HepG2 (cell line): ENCODE data around the gene ARHGAP15. TPM values are rescaled to one million over a fixed set of nuclear protein-coding genes. Genes with fewer than 3 reads are reported as not detected.

Experiments
- ATAC-seq: fragments of 200-7000 bp; cut with Tn5 transposase; 3 replicates; pipeline ENCODE4 v1.9.1; 2020; ENCODE audit warnings: mild to moderate bottlenecking, moderate library complexity
- BruUV-seq: library from RNA; stranded (reverse); fragments of 400-500 nt; replicated peaks from 2 replicates; lab custom pipeline; 2021; lab: Mats Ljungman, UMichigan
- CTCF ChIA-PET: fragments of 300-600 bp; formaldehyde crosslinking; extraction: SDS; loops from one replicate; lab custom pipeline; 2021; ENCODE audit warnings: low total read pairs, inconsistent platforms, low intra/inter-chr PET ratio; lab: Yijun Ruan, JAX
- POLR2A ChIA-PET: fragments of 350-600 bp; sonication (Branson Sonifier 250); formaldehyde crosslinking; loops from one replicate; lab custom pipeline; 2020; ENCODE audit warnings: antibody characterized with exemption, inconsistent platforms; lab: Yijun Ruan, JAX
- DNase-seq: peaks from one replicate; pipeline ENCODE4 v3.0.0-alpha.2; 2015; ENCODE audit warnings: low spot score
- FAIRE-seq: peaks from 3 replicates; lab custom pipeline; 2011; peaks lifted over from hg19 to GRCh38; lab: Jason Lieb, UNC
- H2AFZ ChIP-seq: one replicate; pipeline ENCODE4 v1.6.1; 2011; ENCODE audit warnings: low read length, inconsistent platforms
- H3K27ac ChIP-seq: fragments of 300-600 bp; 3 replicates; pipeline ENCODE4 v1.8.0; 2011; ENCODE audit warnings: mixed run types, mild to moderate bottlenecking, mixed read lengths, low read length, inconsistent platforms; ENCODE audit not compliant: insufficient read depth; ENCODE audit errors: extremely low read length
- H3K27me3 ChIP-seq, 2 experiments: fragments of 200-600 bp in 1 of 2; 2 replicates in 1 of 2; 3 replicates in 1 of 2; pipeline versions ENCODE4 v1.6.0 to v1.8.0; 2011; ENCODE audit warnings: low read length in 2 of 2, mild to moderate bottlenecking in 2 of 2, moderate library complexity in 2 of 2, inconsistent platforms in 1 of 2; ENCODE audit not compliant: insufficient read depth in 2 of 2, control insufficient read depth in 1 of 2
- H3K36me3 ChIP-seq, 2 experiments: fragments of 200-600 bp in 1 of 2; replicated peaks in 1 of 2; 2 replicates in 1 of 2; 3 replicates in 1 of 2; pipeline versions ENCODE4 v1.5.1 to v1.8.0; 2011; ENCODE audit warnings: low read length in 2 of 2, inconsistent platforms in 1 of 2; ENCODE audit not compliant: insufficient read depth in 2 of 2, control insufficient read depth in 1 of 2
- H3K4me1 ChIP-seq: 2 replicates; pipeline ENCODE4 v1.5.1; 2012; ENCODE audit warnings: low read length, inconsistent platforms; ENCODE audit not compliant: insufficient read depth
- H3K4me2 ChIP-seq: 2 replicates; pipeline ENCODE4 v1.6.0; 2011; ENCODE audit warnings: low read depth, low read length, inconsistent platforms
- H3K4me3 ChIP-seq, 3 experiments: fragments of 200-600 bp in 1 of 3; sonication (generic), shearing (Covaris generic) in 1 of 3; replicated peaks in 1 of 3; 2 replicates each; pipeline ENCODE4 v1.5.1; 2011 to 2016; ENCODE audit warnings: low read length in 3 of 3, inconsistent platforms in 2 of 3, low read depth in 2 of 3, mild to moderate bottlenecking in 2 of 3, control low read depth in 1 of 3, mixed read lengths in 1 of 3; ENCODE audit not compliant: insufficient read depth in 1 of 3
- H3K79me2 ChIP-seq: one replicate; pipeline ENCODE4 v1.6.1; 2011; ENCODE audit warnings: low read length, inconsistent platforms; ENCODE audit not compliant: insufficient read depth
- H3K9ac ChIP-seq: 2 replicates; pipeline ENCODE4 v1.6.0; 2011; ENCODE audit warnings: mild to moderate bottlenecking, low read depth, low read length, inconsistent platforms; ENCODE audit not compliant: insufficient read depth
- H3K9me3 ChIP-seq: 2 replicates; pipeline ENCODE4 v1.5.1; 2012; ENCODE audit warnings: mild to moderate bottlenecking, low read length
- H4K20me1 ChIP-seq: 2 replicates; pipeline ENCODE4 v1.6.0; 2011; ENCODE audit warnings: inconsistent platforms, mild to moderate bottlenecking, low read length, moderate library complexity; ENCODE audit not compliant: insufficient read depth
- ARHGAP35 ChIP-seq: sonication (generic); formaldehyde crosslinking; IDR thresholded peaks from 2 replicates; pipeline ENCODE4 v1.9.0; 2022; ENCODE audit warnings: mild to moderate bottlenecking, inconsistent platforms, moderate library complexity, missing genetic modification reagents, borderline replicate concordance
- ASH2L ChIP-seq: fragments of 300-600, 200-600 bp; sonication (generic); IDR thresholded peaks from 2 replicates; pipeline ENCODE4 v1.7.0; 2017; ENCODE audit warnings: low read depth, mild to moderate bottlenecking, moderate library complexity, mixed read lengths, low read length; ENCODE audit not compliant: insufficient read length
- CREB1 ChIP-seq, 2 experiments: fragments of 450-650 bp in 1 of 2; IDR thresholded peaks; 2 replicates each; pipeline ENCODE4 v1.6.1; 2016 to 2017; ENCODE audit warnings: control low read depth in 1 of 2, mild to moderate bottlenecking in 1 of 2, missing compliant biosample characterization in 1 of 2, missing genetic modification characterization in 1 of 2
- FIP1L1 ChIP-seq: fragments of 200-400 bp; formaldehyde crosslinking; IDR thresholded peaks from 2 replicates; pipeline ENCODE4 v1.6.1; 2018; ENCODE audit warnings: low read depth, mild to moderate bottlenecking, low read length, moderate library complexity, borderline replicate concordance; ENCODE audit not compliant: insufficient read depth
- KLF16 ChIP-seq, 2 experiments: sonication (generic) in 1 of 2; formaldehyde crosslinking in 1 of 2; IDR thresholded peaks; 2 replicates each; pipeline versions ENCODE4 v1.6.1 to v1.8.0; 2016 to 2023; ENCODE audit warnings: missing genetic modification reagents in 2 of 2, missing compliant biosample characterization in 1 of 2
- MNT ChIP-seq: fragments of 450-650 bp; IDR thresholded peaks from 2 replicates; pipeline ENCODE4 v1.6.1; 2016
- NR2F1 ChIP-seq, 2 experiments: fragments of 450-650 bp in 1 of 2; formaldehyde crosslinking in 1 of 2; IDR thresholded peaks; 2 replicates each; pipeline versions ENCODE4 v1.5.0 to v1.6.1; 2016 to 2020; ENCODE audit warnings: mild to moderate bottlenecking in 1 of 2, missing compliant biosample characterization in 1 of 2, missing genetic modification reagents in 1 of 2, moderate library complexity in 1 of 2
- PLSCR1 ChIP-seq: sonication (generic); formaldehyde crosslinking; IDR thresholded peaks from 2 replicates; pipeline ENCODE4 v1.5.0; 2020; ENCODE audit warnings: missing genetic modification reagents, mild to moderate bottlenecking, borderline replicate concordance
- RFX1 ChIP-seq: fragments of 450-650 bp; IDR thresholded peaks from 2 replicates; pipeline ENCODE4 v1.6.1; 2017
- ZNF558 ChIP-seq: sonication (generic); formaldehyde crosslinking; IDR thresholded peaks from 2 replicates; pipeline ENCODE4 v1.9.0; 2022; ENCODE audit warnings: mild to moderate bottlenecking, missing genetic modification reagents, borderline replicate concordance
- ZNF678 ChIP-seq: sonication (generic); formaldehyde crosslinking; IDR thresholded peaks from 2 replicates; pipeline ENCODE4 v1.4.0; 2020; ENCODE audit warnings: mild to moderate bottlenecking, missing genetic modification reagents
- WGBS: methylation state at CpG from one replicate; pipeline ENCODE4 v1.1.6; 2017; ENCODE audit warnings: low lambda C conversion rate; 5-methylcytosine and 5-hydroxymethylcytosine counted together
- in situ Hi-C: cut with HindIII; loops from 2 replicates; pipeline ENCODE4 v1.10.0; 2017; ENCODE audit warnings: low pct_unique_long_range_greater_than_20kb; ENCODE audit not compliant: extremely low pct_ligation_motif_present
- intact Hi-C: fragments of 100-400 bp; cut with micrococcal nuclease; formaldehyde crosslinking; loops from one replicate; pipeline ENCODE4 v1.10.0; 2022; ENCODE audit not compliant: unreplicated experiment
- polyA plus RNA-seq, 8 experiments: library from polyadenylated mRNA; depleted of rRNA in 3 of 8; stranded (reverse) in 7 of 8; unstranded in 1 of 8; fragments of >200 nt; fragmentation: Illumina TruSeq in 4 of 8; extraction: Trizol in 4 of 8; gene quantifications; 2 replicates each; pipeline versions ENCODE4 v1.2.1 to v1.2.3, GENCODE V29; 2011 to 2016; ENCODE audit warnings: low read depth in 4 of 8, missing spikeins in 1 of 8, mixed read lengths in 1 of 8; ENCODE audit not compliant: insufficient read depth in 1 of 8
- total RNA-seq, 5 experiments: library from RNA; depleted of rRNA; stranded (reverse); fragments of >200 nt; fragmentation: Illumina TruSeq; extraction: Trizol; gene quantifications; 2 replicates each; pipeline ENCODE4 v1.2.3, GENCODE V29; 2016; ENCODE audit warnings: low read depth in 1 of 5
- TF ChIP-seq, protein P1 (sequence below), 2 experiments: sonication (generic) in 1 of 2; formaldehyde crosslinking in 1 of 2; IDR thresholded peaks; 2 replicates each; pipeline versions ENCODE4 v1.4.0 to v1.6.1; 2016 to 2020; ENCODE audit warnings: borderline replicate concordance in 1 of 2, low read depth in 1 of 2, mild to moderate bottlenecking in 1 of 2, missing genetic modification reagents in 1 of 2
- TF ChIP-seq, protein P2 (sequence below): sonication (generic); formaldehyde crosslinking; IDR thresholded peaks from 2 replicates; pipeline ENCODE4 v1.5.0; 2020; ENCODE audit warnings: missing genetic modification reagents

The ARHGAP15 gene
- total and polyA plus RNA-seq, 2 of the 13 experiments (the other 11 are each of a cell fraction or from before 2014, with no cell fraction given), result 0.04 TPM; not detected in 1

GRCh38 chr2:143402451-143402850, 273.2 kb downstream of the ARHGAP15 start (continued):
- TF ChIP-seq, protein P1, sequence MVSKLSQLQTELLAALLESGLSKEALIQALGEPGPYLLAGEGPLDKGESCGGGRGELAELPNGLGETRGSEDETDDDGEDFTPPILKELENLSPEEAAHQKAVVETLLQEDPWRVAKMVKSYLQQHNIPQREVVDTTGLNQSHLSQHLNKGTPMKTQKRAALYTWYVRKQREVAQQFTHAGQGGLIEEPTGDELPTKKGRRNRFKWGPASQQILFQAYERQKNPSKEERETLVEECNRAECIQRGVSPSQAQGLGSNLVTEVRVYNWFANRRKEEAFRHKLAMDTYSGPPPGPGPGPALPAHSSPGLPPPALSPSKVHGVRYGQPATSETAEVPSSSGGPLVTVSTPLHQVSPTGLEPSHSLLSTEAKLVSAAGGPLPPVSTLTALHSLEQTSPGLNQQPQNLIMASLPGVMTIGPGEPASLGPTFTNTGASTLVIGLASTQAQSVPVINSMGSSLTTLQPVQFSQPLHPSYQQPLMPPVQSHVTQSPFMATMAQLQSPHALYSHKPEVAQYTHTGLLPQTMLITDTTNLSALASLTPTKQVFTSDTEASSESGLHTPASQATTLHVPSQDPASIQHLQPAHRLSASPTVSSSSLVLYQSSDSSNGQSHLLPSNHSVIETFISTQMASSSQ (IDR thresholded peaks at IDR 0.05; ENCODE audit: low read depth), result no peak
- TF ChIP-seq, protein P1 (CRISPR knock-in tag; IDR thresholded peaks at IDR 0.05; ENCODE audit: borderline replicate concordance), result no peak
- TF ChIP-seq FIP1L1 (no peak), NR2F1 (CRISPR knock-in tag; IDR thresholded peaks at IDR 0.05) (no peak)
- TF ChIP-seq, protein P2, sequence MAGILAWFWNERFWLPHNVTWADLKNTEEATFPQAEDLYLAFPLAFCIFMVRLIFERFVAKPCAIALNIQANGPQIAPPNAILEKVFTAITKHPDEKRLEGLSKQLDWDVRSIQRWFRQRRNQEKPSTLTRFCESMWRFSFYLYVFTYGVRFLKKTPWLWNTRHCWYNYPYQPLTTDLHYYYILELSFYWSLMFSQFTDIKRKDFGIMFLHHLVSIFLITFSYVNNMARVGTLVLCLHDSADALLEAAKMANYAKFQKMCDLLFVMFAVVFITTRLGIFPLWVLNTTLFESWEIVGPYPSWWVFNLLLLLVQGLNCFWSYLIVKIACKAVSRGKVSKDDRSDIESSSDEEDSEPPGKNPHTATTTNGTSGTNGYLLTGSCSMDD (CRISPR knock-in tag), result no peak
- TF ChIP-seq, all 625 proteins: peak for 0

GRCh38 chr2:143410082-143410897, 281.1 kb downstream of the ARHGAP15 start:
- in situ Hi-C loops (no loop called here), intact Hi-C loops (no loop called here)
- no TSS peak for BruUV-seq
- FAIRE-seq (no peak), ATAC-seq (no peak), DNase-seq (no peak)
- H3K4me1 ChIP-seq, result no peaks in the 10 kb centered on the region
- H3K4me3 ChIP-seq, result no peak overlapping the region
- H3K27ac ChIP-seq, result no peak overlapping the region
- H3K27me3 ChIP-seq, result no peaks in the 10 kb centered on the region
- H4K20me1 ChIP-seq, result no peaks in the 10 kb centered on the region
- CTCF ChIA-PET, result no interaction called here
- no peak overlapping the region for H2AFZ ChIP-seq
- no peak overlapping the region for H3K9ac ChIP-seq
- H3K4me2 ChIP-seq, result no peak overlapping the region
- H3K9me3 ChIP-seq, result no peaks in the 10 kb centered on the region
- H3K36me3 ChIP-seq, result no peaks in the 10 kb centered on the region
- 20% methylated on average over 3 of the region's 3 CpGs for WGBS
- no peaks in the 10 kb centered on the region for H3K79me2 ChIP-seq
- POLR2A ChIA-PET, result no interaction called here
- TF ChIP-seq PLSCR1 (CRISPR knock-in tag), result no peak
- peak; percentile 53; the same call in 1 of the 2 replicates for TF ChIP-seq RFX1
- peak; percentile 74 for TF ChIP-seq MNT
- no peak for TF ChIP-seq ARHGAP35 (CRISPR knock-in tag)
- no peak for TF ChIP-seq ZNF678 (CRISPR knock-in tag)
- no peak for TF ChIP-seq KLF16 (CRISPR knock-in tag; IDR thresholded peaks at IDR 0.05)
- TF ChIP-seq CREB1 (IDR thresholded peaks at IDR 0.05), result peak; percentile 38
- TF ChIP-seq CREB1 (CRISPR knock-in tag; IDR thresholded peaks at IDR 0.05), result no peak
- no peak for TF ChIP-seq ASH2L
- no peak for TF ChIP-seq ZNF558
